ENCODE measurements around the gene TESMIN.

TESMIN gene

GRCh38 chr11:68766786-68767185 lies 15.5 kb upstream of the TESMIN start:
- no peak for DNase-seq (ENCODE audit: low read depth)
- no peak for TF ChIP-seq MYC (IDR thresholded peaks at IDR 0.05; ENCODE audit: low read depth, low read length)
- TF ChIP-seq, protein P1, sequence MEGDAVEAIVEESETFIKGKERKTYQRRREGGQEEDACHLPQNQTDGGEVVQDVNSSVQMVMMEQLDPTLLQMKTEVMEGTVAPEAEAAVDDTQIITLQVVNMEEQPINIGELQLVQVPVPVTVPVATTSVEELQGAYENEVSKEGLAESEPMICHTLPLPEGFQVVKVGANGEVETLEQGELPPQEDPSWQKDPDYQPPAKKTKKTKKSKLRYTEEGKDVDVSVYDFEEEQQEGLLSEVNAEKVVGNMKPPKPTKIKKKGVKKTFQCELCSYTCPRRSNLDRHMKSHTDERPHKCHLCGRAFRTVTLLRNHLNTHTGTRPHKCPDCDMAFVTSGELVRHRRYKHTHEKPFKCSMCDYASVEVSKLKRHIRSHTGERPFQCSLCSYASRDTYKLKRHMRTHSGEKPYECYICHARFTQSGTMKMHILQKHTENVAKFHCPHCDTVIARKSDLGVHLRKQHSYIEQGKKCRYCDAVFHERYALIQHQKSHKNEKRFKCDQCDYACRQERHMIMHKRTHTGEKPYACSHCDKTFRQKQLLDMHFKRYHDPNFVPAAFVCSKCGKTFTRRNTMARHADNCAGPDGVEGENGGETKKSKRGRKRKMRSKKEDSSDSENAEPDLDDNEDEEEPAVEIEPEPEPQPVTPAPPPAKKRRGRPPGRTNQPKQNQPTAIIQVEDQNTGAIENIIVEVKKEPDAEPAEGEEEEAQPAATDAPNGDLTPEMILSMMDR (IDR thresholded peaks at IDR 0.05; ENCODE audit: low read depth, low read length) = no peak
- no peak for TF ChIP-seq POLR2A (IDR thresholded peaks at IDR 0.05; ENCODE audit: extremely low read depth, insufficient read length)
- TF ChIP-seq, protein P2, sequence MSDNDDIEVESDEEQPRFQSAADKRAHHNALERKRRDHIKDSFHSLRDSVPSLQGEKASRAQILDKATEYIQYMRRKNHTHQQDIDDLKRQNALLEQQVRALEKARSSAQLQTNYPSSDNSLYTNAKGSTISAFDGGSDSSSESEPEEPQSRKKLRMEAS (IDR thresholded peaks at IDR 0.05; ENCODE audit: low read depth, low read length) = no peak

GRCh38 chr11:68764746-68765145 lies 13.4 kb upstream of the TESMIN start:
- DNase-seq (ENCODE audit: low read depth) = no peak
- H3K4me3 ChIP-seq (ENCODE audit: low read depth, low read length) = no peak overlapping the region
- TF ChIP-seq, protein P2 (IDR thresholded peaks at IDR 0.05; ENCODE audit: low read depth, low read length) = no peak
- TF ChIP-seq, protein P1 (IDR thresholded peaks at IDR 0.05; ENCODE audit: low read depth, low read length) = no peak
- TF ChIP-seq MYC (IDR thresholded peaks at IDR 0.05; ENCODE audit: low read depth, low read length) (no peak), POLR2A (IDR thresholded peaks at IDR 0.05; ENCODE audit: extremely low read depth, insufficient read length) (no peak)

More at GRCh38 chr11:68766786-68767185, 15.5 kb upstream of the TESMIN start:
- H3K4me3 ChIP-seq (ENCODE audit: low read depth, low read length) = no peak overlapping the region

GRCh38 chr11:68763926-68764657 lies 12.8 kb upstream of the TESMIN start:
- TF ChIP-seq, protein P1 (IDR thresholded peaks at IDR 0.05; ENCODE audit: low read depth, low read length) = no peak
- TF ChIP-seq, protein P2 (IDR thresholded peaks at IDR 0.05; ENCODE audit: low read depth, low read length) = no peak
- TF ChIP-seq POLR2A (IDR thresholded peaks at IDR 0.05; ENCODE audit: extremely low read depth, insufficient read length) = no peak
- no peak for TF ChIP-seq MYC (IDR thresholded peaks at IDR 0.05; ENCODE audit: low read depth, low read length)
- no peak for DNase-seq (ENCODE audit: low read depth)
- no peak overlapping the region for H3K4me3 ChIP-seq (ENCODE audit: low read depth, low read length)

- no peak overlapping the region for H3K4me3 ChIP-seq (ENCODE audit: low read depth, low read length)
- DNase-seq (ENCODE audit: low read depth) = no peak
- no peak for TF ChIP-seq POLR2A (IDR thresholded peaks at IDR 0.05; ENCODE audit: extremely low read depth, insufficient read length)
- TF ChIP-seq, protein P2 (IDR thresholded peaks at IDR 0.05; ENCODE audit: low read depth, low read length) = no peak
Measured at GRCh38 chr11:68763181-68763721, 11.9 kb upstream of the TESMIN start.

DNA sequence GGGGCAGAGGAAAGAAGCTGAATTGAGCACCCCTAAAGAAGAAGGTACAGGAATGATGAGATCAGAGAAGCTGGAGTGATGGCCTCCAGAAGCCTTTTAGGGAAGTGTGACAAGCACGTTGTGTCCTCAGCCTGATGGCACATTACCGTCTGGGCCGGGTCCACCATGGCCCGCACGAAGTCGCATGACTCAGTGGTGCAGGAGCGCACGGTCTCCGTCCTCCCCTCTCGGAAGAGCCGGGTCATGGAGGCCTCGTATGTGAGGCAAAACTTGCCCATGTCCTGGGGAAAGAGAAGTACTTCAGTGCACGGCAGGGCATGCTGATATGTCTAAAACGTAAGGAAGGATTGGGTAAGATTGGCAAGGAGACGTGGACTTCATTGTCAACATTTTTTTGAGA lies 11.2 kb upstream of the TESMIN start:
- no peak overlapping the region for H3K4me3 ChIP-seq (ENCODE audit: low read depth, low read length)
- TF ChIP-seq, protein P1 (IDR thresholded peaks at IDR 0.05; ENCODE audit: low read depth, low read length) = no peak
- TF ChIP-seq, protein P2 (IDR thresholded peaks at IDR 0.05; ENCODE audit: low read depth, low read length) = no peak
- TF ChIP-seq POLR2A (IDR thresholded peaks at IDR 0.05; ENCODE audit: extremely low read depth, insufficient read length) (no peak), MYC (IDR thresholded peaks at IDR 0.05; ENCODE audit: low read depth, low read length) (no peak)
- DNase-seq (ENCODE audit: low read depth) = no peak

DNA sequence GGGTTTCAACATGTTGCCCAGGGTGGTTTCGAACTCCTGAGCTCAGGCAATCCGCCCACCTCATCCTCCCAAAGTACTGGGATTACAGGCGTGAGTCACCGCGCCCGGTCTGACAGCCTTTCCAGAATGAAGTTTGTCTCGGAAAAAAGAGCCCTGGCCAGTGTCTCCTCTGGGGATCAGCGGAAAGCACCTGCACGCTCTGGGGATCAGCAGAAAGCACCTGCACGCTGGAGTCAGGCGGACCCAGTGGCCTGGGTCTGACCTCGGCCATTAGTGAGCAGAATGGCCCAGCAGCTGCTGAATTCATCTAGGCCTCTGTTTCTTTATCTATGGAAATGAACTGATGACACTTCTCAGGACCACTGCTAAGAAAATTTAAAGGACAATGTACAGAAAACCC lies 10.5 kb upstream of the TESMIN start:
- no peak overlapping the region for H3K4me3 ChIP-seq (ENCODE audit: low read depth, low read length)
- DNase-seq (ENCODE audit: low read depth) = no peak

More for the DNA sequence above, 10.5 kb upstream of the TESMIN start:
- TF ChIP-seq, protein P1 (IDR thresholded peaks at IDR 0.05; ENCODE audit: low read depth, low read length) = no peak
